SIG-M5 (cell line): Measurements from ENCODE around the gene TESPA1.
A peak's percentile ranks its signal among the peaks of the same experiment; 100 is the strongest.
"Not testable (repeated sequence)": the region's sequence is repeated elsewhere in the genome, so short reads cannot be mapped to it uniquely, and the experiment has no call there.

Experiments used
- DNase-seq: peaks from one replicate; lab custom pipeline; 2025; lab: John Stamatoyannopoulos, UW

Gene TESPA1, protein sequence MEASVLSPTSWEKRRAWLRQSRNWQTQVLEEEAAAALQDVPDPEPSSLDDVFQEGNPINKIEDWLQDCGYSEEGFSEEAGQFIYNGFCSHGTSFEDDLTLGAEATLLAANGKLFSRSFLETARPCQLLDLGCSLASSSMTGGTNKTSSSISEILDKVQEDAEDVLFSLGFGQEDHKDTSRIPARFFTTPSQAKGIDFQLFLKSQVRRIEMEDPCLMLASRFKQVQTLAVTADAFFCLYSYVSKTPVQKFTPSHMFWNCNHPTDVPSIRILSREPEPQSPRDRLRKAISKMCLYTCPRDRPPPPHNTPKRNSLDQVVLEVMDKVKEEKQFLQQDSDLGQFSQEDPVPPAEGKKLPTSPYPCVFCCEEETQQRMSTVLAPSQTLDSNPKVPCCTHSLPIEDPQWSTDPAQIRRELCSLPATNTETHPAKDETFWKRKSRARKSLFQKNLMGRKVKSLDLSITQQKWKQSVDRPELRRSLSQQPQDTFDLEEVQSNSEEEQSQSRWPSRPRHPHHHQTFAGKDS

DNA sequence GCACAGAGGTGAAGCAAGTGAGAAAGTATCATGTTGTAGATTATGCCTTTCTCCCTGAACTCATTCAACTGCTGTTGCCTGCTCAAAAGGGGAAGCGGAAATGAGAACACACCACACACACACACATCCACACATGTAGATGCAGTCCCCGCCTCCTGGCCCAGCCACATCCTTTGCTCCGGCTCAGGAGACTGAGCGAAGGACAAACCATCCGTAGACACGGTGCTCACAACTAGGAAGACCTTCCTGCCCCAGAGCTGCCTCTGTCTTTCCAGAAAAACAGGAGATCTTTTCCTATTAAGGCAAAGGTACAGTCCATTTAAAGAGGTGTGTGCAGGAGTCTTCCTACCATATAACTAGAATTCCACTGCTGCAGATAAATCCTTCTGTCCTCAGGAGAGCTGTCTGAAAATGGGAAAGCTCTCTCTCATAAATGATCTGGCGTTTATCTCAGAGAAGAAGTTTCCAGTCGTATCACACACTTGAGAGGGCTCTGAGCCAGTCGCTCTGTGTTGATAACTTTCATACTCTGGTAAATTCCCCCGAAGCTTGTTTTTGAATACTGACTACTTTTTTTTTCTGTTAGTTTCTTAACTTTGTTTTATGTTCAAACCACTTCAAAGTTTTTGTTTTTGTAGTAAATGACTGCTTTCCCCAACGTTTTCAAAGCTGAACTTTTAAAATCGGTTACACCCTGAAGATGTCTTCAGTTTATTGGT, at the start of gene TESPA1:
TSS of gene TESPA1 (minus strand) at position 105 of the 719 bp plus-strand sequence. CDS start 10,200 bp downstream, outside the sequence.
- peak; percentile 51 for DNase-seq

- DNase-seq, result no peak
Measured at GRCh38 chr12:55034218-55034617, 49.7 kb upstream of the TESPA1 start.

DNA sequence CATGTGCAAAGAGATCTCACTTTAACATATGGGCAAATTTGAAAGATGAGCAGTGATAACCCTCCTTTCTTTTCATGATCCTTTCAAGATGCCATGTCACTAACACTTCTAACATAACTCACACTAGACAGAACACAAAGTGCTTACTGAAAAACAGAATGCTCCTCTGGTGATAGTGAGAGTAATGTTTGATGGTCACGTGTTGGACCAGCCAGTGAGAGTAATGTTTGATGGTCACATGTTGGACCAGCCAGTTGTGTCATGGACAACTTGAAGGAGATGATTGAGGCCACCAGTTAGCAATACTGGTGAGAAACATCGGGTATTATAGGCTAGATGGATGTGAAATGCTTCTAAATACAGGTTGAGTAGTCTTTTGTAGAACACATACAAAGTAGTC, 40.9 kb upstream of the TESPA1 start:
- DNase-seq, result no peak

DNA sequence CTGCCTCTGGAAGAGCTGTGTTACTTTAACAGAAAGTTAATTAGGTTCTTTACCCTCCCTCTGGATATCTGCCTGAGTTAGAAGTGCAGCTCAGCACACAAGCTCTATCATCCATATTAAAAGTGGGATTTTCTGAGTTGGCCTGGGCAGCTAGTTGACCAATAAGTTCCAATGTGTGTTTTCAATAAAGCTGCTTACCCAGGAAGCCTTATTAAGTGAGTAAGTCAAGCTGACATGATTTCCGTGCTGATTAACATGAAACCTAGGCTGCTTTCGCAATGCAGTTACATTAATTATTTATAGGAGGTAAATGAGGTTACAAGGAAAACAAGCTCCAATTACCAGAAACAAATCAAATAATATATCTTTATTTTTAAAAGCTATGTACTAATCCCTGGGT, 40.0 kb upstream of the TESPA1 start:
- DNase-seq, result no peak

- no peak for DNase-seq
Measured at GRCh38 chr12:55019784-55020183, 35.2 kb upstream of the TESPA1 start, which contains the start of gene NEUROD4. TSS of gene NEUROD4 (plus strand) at chr12:55019974. CDS start at chr12:55026440, 6,466 bp downstream.

DNA sequence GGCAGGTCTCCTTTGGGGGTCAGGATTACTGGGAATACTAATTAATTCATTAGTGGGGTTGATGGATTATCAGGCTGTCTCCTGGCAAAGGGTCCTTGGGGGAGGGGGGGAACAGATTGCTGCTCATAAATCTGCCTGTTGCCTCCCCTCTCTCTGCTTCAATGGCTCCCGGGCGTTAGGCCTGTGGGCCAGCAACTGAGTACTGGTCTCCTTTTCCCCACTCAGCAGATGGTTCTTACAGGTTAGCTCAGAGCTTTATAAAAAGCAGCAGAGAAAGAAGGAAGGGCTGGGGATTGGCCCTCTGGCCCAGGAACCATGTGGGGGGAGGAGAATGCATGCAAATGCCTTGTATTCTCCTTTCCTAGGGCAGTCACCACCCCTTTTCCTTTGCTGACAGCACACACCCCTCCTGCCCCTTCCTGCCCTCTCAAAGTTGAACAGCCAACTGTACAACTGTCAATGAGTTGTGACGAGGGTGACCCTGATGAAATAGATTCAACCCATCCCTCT, 32.9 kb upstream of the TESPA1 start:
- DNase-seq, result no peak

DNA sequence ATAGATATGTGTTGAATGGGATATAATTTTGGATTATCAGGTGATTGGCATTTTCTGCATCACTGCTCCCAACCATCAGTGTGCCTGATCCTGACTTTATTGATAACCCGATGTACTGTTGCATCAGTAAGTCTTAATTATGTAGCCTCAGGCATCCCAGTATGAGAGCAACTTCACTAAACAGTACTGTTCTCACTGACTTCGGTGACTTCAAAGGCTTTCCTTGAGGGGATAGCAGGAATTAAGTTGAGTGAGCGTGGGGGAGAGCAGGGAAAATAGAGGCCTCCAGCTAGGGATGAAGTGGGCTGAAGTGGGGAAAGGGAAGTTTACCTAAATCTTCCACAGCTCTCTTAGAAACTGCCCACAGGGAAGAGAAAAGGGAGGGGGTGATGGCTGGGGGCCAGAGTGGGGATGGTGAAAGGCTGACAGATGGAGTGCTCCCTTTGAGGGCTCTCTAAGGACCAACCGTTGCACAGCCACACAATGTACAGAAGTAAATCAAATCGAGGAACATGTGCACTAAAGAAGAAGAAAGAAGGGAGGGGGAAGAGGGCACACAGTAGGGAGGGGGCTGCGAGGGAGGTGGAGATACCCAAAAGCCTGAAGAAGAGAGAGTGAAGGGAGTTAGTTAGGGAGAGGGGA, 24.5 kb upstream of the TESPA1 start:
- DNase-seq, result no peak

- DNase-seq, result no peak
Measured at GRCh38 chr12:55002355-55002754, 17.8 kb upstream of the TESPA1 start.

DNA sequence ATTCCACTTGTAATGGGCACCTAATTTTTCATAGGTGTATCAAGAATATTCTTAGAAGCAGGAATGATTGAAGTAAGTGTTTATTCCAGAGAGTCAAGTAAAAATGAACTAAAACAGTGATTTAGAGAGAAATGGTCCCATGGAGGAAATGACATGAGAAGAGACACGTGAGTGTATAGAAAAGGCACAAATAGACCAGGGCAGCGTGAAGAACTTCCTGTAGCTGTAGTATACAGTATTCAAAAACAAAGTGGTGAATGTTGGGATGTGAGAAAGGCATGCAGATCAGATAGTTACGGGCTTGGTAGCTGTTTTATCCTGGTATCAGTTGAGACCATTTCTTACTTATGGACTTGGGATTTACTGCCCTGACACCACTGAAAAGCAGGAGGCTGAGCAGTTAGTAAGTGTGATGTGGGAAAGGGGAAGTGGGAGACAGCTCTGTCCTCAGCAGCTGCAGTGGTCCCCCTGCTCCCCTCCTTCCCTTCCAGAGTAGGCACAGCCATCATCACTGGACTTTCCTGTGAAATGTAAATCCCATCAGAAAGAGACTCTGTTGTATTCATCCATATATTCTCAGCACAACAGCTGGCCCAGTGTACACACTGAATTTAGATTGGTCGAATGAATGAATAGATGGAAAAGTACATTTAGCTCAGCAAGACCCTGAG, 16.8 kb upstream of the TESPA1 start:
- no peak for DNase-seq

- DNase-seq, result no peak
Measured at GRCh38 chr12:54998958-54999510, 14.5 kb upstream of the TESPA1 start.

DNA sequence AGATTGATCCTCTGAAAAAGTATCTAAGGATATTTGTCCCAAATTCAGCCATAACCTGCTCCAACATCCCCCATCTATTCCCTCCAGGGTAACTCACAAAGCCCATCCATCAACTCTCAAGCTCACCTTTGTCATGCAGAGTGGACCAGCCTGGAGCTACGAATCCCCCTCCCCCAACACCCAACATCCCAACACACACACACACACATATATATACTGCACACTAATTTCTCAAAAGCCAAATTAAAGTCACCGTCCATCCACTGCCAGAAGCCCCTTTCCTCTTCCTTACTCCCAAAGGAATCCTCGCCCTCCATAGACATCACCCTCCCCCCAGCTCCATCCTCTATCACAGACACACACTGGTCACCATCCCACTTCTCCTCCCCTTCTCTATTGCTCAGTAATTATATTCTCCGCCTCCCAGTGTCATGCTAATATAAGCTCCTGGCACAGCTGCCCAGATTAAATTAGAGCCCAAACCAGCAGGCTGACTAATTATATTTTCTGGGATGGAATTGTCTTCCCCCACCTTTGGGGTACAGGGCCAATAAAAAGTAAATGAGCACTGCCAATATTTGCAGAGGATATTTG, 13.5 kb upstream of the TESPA1 start:
- no peak for DNase-seq

DNA sequence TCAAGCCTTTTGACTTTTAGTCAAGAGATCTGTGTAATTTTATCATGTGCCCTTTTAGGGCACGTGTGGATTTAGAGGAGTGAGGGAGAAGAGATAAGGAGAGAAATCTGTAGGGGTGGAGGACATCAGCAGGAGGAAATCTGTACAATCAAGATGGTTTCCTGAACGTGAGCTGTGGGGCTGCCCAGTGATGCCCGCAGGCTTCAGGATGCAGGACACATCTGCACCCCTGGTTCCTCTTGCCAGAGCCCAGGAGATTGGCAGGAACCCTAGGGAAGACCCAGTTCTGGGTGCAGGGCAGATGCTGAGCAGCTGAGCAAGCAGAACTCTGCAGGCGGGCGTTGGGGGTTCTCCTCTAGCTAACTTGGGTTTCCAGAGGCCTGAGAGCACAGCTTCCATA, 11.6 kb upstream of the TESPA1 start:
- no peak for DNase-seq

GRCh38 chr12:54993181-54993835, 8.7 kb upstream of the TESPA1 start:
- DNase-seq, result no peak

DNA sequence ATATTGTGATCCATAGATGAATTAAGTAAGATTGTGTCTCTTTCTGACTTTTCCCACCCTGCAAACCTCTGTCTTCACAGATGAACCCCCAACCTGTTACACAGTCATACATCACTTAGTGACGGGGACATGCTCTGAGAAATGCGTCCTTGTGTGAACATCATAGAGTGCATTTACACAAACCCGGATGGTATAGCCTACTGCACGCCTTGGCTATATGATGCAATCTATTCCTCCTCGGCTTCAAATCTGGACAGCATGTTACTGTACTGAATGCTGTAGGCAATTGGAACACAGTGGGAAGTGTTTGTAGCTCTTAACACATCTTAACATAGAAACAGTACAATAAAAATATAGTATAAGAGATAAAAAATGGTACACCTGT, 7.4 kb upstream of the TESPA1 start:
- no peak for DNase-seq

- no peak for DNase-seq
Measured at GRCh38 chr12:54991161-54991990, 6.8 kb upstream of the TESPA1 start.

- DNase-seq, result no peak
Measured at GRCh38 chr12:54989829-54990228, 5.3 kb upstream of the TESPA1 start.

DNA sequence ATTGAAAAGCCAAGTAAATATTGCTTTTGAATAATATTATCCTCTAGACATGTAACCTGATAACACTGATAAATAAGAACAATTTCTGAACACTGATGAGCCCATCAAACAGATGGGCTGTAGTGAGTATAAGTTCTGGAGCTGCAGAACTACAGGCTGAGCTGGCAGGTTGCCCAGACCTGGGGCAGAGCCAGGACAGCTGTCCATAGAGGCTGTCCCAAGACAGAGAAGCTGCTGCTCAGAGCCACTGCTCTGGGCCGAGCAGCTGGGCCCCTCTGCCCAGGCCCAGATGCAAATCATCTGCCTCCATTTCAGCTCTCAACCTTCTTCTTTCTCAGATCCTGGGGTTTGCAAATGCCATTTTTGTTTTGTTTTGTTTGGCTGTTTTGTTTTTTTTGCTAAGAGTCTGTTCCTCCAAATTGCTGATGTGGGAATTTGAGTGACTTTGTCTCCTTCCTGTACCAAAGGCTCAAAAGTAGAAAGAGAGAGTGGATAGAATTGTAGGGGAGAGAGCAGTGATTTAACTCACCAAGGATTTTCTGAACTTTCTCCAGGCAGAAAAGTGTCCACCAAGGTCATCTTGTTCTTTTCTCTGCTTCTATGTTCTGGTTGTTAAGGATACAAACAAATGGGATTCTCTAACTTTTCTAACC, 4.0 kb upstream of the TESPA1 start:
- no peak for DNase-seq

GRCh38 chr12:54987611-54988231, 3.2 kb upstream of the TESPA1 start:
- no peak for DNase-seq

GRCh38 chr12:54986773-54987172, 2.2 kb upstream of the TESPA1 start:
- not testable (repeated sequence) for DNase-seq
